A549 (cell line): ENCODE data around the gene SGCA. TPM values are rescaled to one million over a fixed set of nuclear protein-coding genes. Genes with fewer than 3 reads are reported as not detected.
A peak's percentile ranks its signal among the peaks of the same experiment; 100 is the strongest.

Experiments
- ATAC-seq, 2 experiments: fragments of 200-7000 bp in 1 of 2; fragments of >200 bp in 1 of 2; cut with Nextera tagmentation in 1 of 2; cut with Tn5 transposase in 1 of 2; 3 replicates each; pipeline versions ENCODE4 v1.8.0 to v1.9.1; 2018 to 2020; ENCODE audit warnings: mild to moderate bottlenecking in 1 of 2, moderate library complexity in 1 of 2
- CTCF ChIA-PET: fragments of 300-600 bp; sonication (Branson Sonifier 250); formaldehyde crosslinking; extraction: SDS; loops from one replicate; lab custom pipeline; 2021; ENCODE audit warnings: antibody characterized with exemption, inconsistent platforms; lab: Yijun Ruan, JAX
- POLR2A ChIA-PET: fragments of 350-600 bp; formaldehyde crosslinking; extraction: SDS; loops from one replicate; lab custom pipeline; 2021; ENCODE audit warnings: antibody characterized with exemption, inconsistent platforms; lab: Yijun Ruan, JAX
- DNase-seq, 2 experiments: peaks; one replicate each; pipeline versions ENCODE4 v3.0.0 to v3.0.0-alpha.2; 2011 to 2016; ENCODE audit warnings: low read depth in 1 of 2, low spot score in 1 of 2
- FAIRE-seq: peaks from 2 replicates; lab custom pipeline; 2011; peaks lifted over from hg19 to GRCh38; lab: Jason Lieb, UNC
- H3K27ac ChIP-seq, 2 experiments: fragments of >200 bp; sonication (Bioruptor Twin); formaldehyde crosslinking; 3 replicates each; pipeline ENCODE4 v1.5.1; 2016 to 2017
- H3K4me1 ChIP-seq: fragments of >200 bp; sonication (Bioruptor Twin); formaldehyde crosslinking; 3 replicates; pipeline ENCODE4 v1.6.1; 2016
- H3K4me2 ChIP-seq: fragments of >200 bp; sonication (Bioruptor Twin); formaldehyde crosslinking; 3 replicates; pipeline ENCODE4 v1.6.1; 2016
- H3K4me3 ChIP-seq: fragments of >200 bp; sonication (Bioruptor Twin); formaldehyde crosslinking; 3 replicates; pipeline ENCODE4 v1.5.1; 2016
- H3K9me3 ChIP-seq: fragments of >200 bp; sonication (Bioruptor Twin); formaldehyde crosslinking; 3 replicates; pipeline ENCODE4 v1.6.1; 2016
- CBX2 ChIP-seq: fragments of 200-600 bp; sonication (generic); IDR thresholded peaks from 2 replicates; pipeline ENCODE4 v1.6.1; 2016; ENCODE audit warnings: low read depth, mild to moderate bottlenecking, borderline replicate concordance
- CBX8 ChIP-seq: fragments of 200-600 bp; sonication (generic); IDR thresholded peaks from 2 replicates; pipeline ENCODE4 v1.6.1; 2016
- EP300 ChIP-seq, 2 experiments: fragments of >200 bp; sonication (Bioruptor Twin); formaldehyde crosslinking; IDR thresholded peaks; 2 replicates in 1 of 2; 3 replicates in 1 of 2; pipeline ENCODE4 v1.6.1; 2016 to 2017
- FOXS1 ChIP-seq: fragments of 250-450 bp; sonication (Bioruptor Pico); IDR thresholded peaks from 2 replicates; pipeline ENCODE4 v1.5.0; 2020; ENCODE audit warnings: mild to moderate bottlenecking, moderate library complexity
- HMGXB4 ChIP-seq: fragments of 250-450 bp; sonication (Bioruptor Pico); IDR thresholded peaks from 2 replicates; pipeline ENCODE4 v1.5.0; 2021; ENCODE audit warnings: mild to moderate bottlenecking, moderate library complexity, borderline replicate concordance
- HOXB13 ChIP-seq: fragments of 250-450 bp; sonication (Bioruptor Pico); IDR thresholded peaks from 2 replicates; pipeline ENCODE4 v1.5.0; 2020; ENCODE audit warnings: low read depth, mild to moderate bottlenecking, moderate library complexity
- HOXB5 ChIP-seq: fragments of 250-450 bp; sonication (Bioruptor Pico); IDR thresholded peaks from 2 replicates; pipeline ENCODE4 v1.5.0; 2020; ENCODE audit warnings: mild to moderate bottlenecking, moderate library complexity
- JUNB ChIP-seq: fragments of >200 bp; sonication (Bioruptor Twin); formaldehyde crosslinking; IDR thresholded peaks from 2 replicates; pipeline ENCODE4 v1.6.1; 2016
- KDM1A ChIP-seq: fragments of 200-600 bp; sonication (generic); IDR thresholded peaks from 2 replicates; pipeline ENCODE4 v1.6.1; 2016; ENCODE audit warnings: low read depth, mild to moderate bottlenecking
- MYC ChIP-seq: IDR thresholded peaks from 2 replicates; pipeline ENCODE4 v1.6.1; 2012; ENCODE audit warnings: mild to moderate bottlenecking, inconsistent platforms, low read length, improper control_type of control experiment, borderline replicate concordance
- NFE2L2 ChIP-seq: fragments of 150-350 bp; conservative IDR thresholded peaks from 2 replicates; pipeline ENCODE4 v1.6.1; 2014; ENCODE audit warnings: low read length
- NPAS2 ChIP-seq: fragments of 250-450 bp; sonication (Bioruptor Pico); IDR thresholded peaks from 2 replicates; pipeline ENCODE4 v1.8.0; 2022; ENCODE audit warnings: mild to moderate bottlenecking, moderate library complexity, borderline replicate concordance
- NR3C1 ChIP-seq: fragments of >200 bp; sonication (Bioruptor Twin); formaldehyde crosslinking; IDR thresholded peaks from 3 replicates; pipeline ENCODE4 v1.6.1; 2017
- POLR2AphosphoS2 ChIP-seq: conservative IDR thresholded peaks from 2 replicates; pipeline ENCODE4 v1.6.1; 2012; ENCODE audit warnings: low read length, improper control_type of control experiment, inconsistent platforms
- RAD21 ChIP-seq, 2 experiments: fragments of >200 bp in 1 of 2; sonication (Bioruptor Twin) in 1 of 2; formaldehyde crosslinking in 1 of 2; IDR thresholded peaks in 1 of 2; conservative IDR thresholded peaks in 1 of 2; 2 replicates in 1 of 2; 3 replicates in 1 of 2; pipeline ENCODE4 v1.6.1; 2012 to 2018; ENCODE audit warnings: inconsistent platforms in 1 of 2
- RARB ChIP-seq: fragments of 250-450 bp; sonication (Bioruptor Pico); IDR thresholded peaks from 2 replicates; pipeline ENCODE4 v1.8.0; 2021; ENCODE audit warnings: mild to moderate bottlenecking, moderate library complexity
- REST ChIP-seq: fragments of 200-600 bp; sonication (generic); IDR thresholded peaks from 2 replicates; pipeline ENCODE4 v1.6.1; 2016; ENCODE audit warnings: antibody characterized with exemption, mild to moderate bottlenecking, moderate library complexity
- RFX5 ChIP-seq: fragments of 450-650 bp; IDR thresholded peaks from 2 replicates; pipeline ENCODE4 v1.7.1; 2014; ENCODE audit warnings: antibody characterized with exemption, mild to moderate bottlenecking, moderate library complexity
- USF2 ChIP-seq: fragments of 450-650 bp; IDR thresholded peaks from 2 replicates; pipeline ENCODE4 v1.6.1; 2014; ENCODE audit warnings: antibody characterized with exemption
- WGBS: methylation state at CpG from one replicate; pipeline ENCODE4 v1.1.6; 2017; ENCODE audit errors: missing lambda C conversion rate; 5-methylcytosine and 5-hydroxymethylcytosine counted together
- polyA plus RNA-seq, 4 experiments: library from polyadenylated mRNA; depleted of rRNA in 3 of 4; stranded (reverse); fragments of >200 nt; fragmentation: RNase III in 1 of 4; extraction: RNeasy Plus Mini Kit Qiagen cat#74134 plus additional on column Dnase treatment in 1 of 4; gene quantifications; 2 replicates in 3 of 4; 3 replicates in 1 of 4; pipeline ENCODE4 v1.2.3, GENCODE V29; 2011 to 2017
- TF ChIP-seq, protein P1 (sequence below): IDR thresholded peaks from 2 replicates; pipeline ENCODE4 v1.6.1; 2012

The SGCA gene
- polyA plus RNA-seq, 2 of the 4 experiments (the other 2 are of a cell fraction) = 0.44 to 3.4 TPM

GRCh38 chr17:50161023-50161910, 4.5 kb upstream of the SGCA start (continued):
- TF ChIP-seq RAD21 (conservative IDR thresholded peaks at IDR 0.05 in 1 of 2, IDR thresholded peaks at IDR 0.05 in 1 of 2) = peak; percentile 72 to 80
- TF ChIP-seq, all 56 proteins: peak for 12

DNA sequence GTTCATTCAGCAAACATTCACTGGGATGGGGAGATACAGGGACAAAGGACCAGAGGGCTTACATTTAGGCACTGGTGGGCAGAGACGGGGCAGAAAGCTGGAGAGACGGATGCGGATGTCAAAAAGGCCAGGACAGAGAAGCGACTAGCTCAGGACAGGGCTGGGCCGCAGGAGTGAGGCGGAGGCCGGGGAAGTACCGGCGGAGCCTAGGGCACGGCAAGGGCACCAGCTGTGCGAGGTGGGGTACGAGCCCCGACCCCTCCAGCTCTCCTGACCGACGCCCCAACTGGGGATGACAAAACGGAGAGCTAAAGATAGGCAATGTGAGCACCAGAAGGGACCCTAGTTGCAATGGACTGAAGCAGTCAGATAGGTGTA, 3.9 kb upstream of the SGCA start:
- TF ChIP-seq HMGXB4 (CRISPR knock-in tag) = no peak
- TF ChIP-seq NPAS2 (CRISPR knock-in tag) = no peak
- TF ChIP-seq NFE2L2 = no peak
- no peak for TF ChIP-seq POLR2AphosphoS2
- ChIA-PET CTCF (interaction anchor here (0.6 to 2.8 kb wide), 48 partner anchors 8 to 623 kb away, joined by 3 to 163 read pairs (median 5); partner anchors contain the start of genes COL1A1, PPP1R9B and SAMD14), POLR2A (interaction anchor here (1.4 to 1.8 kb wide), 2 partner anchors 10 to 12 kb away, joined by 3 to 21 read pairs; no protein-coding TSS in a partner anchor)
- Histone ChIP-seq H3K4me1 (peaks cover 9% of the 10 kb centered on the region; the same call in 2 of the 3 replicates), H3K9me3 (no peaks in the 10 kb centered on the region), H3K4me2 (peak overlapping the region; percentile 98), H3K27ac (peak overlapping the region in 1 of 2 experiments; percentile 62; a peak in 4 of 6 replicates), H3K4me3 (peak overlapping the region; percentile 74; the same call in 1 of the 3 replicates)
- 46% methylated on average over 16 of the region's 16 CpGs for WGBS
- DNase-seq (no peak), ATAC-seq (peak; percentile 7 to 19; a peak in 4 of 6 replicates), FAIRE-seq (no peak)

DNA sequence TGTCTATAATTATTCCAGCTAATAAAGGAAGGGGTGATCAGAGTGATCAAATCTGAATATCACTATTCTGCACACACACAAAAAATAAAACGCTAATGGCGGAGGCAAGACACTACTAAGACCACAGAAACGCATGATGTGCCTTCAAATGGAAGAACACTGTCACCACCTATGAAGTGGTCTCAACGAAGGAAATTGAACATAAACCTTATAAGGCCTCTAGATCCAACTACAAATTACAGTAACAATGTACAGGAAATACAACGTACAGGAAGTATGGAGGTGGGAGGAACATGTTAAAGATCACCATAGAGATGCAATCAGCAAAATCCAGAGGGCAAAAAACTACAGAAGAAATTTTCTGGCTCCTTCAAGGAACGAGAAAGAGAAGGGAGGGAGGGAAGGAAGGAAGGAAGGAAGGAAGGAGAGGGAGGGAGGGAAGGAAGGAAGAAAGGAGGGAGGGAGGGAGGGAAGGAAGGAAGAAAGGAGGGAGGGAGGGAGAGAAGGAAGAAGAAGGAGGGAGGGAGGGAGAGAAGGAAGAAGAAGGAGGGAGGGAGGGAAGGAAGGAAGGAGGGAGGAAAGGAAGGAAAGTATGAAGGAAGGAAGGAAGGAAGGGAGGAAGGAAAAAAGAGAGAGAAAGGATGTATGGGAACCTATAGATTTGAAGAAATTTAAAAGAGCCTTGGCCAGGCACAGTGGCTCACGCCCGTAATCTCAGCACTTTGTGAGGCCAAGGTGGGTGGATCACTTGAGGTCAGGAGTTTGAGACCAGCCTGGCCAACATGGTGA, 3.1 kb upstream of the SGCA start:
- H3K4me3 ChIP-seq = no peak overlapping the region
- no peaks in the 10 kb centered on the region for H3K9me3 ChIP-seq
- no peak for ATAC-seq
- H3K27ac ChIP-seq = no peak overlapping the region
- ChIA-PET CTCF (interaction anchor here (0.6 to 17.0 kb wide), 41 partner anchors 7 to 622 kb away, joined by 3 to 817 read pairs (median 6); partner anchors contain the start of genes COL1A1, PPP1R9B and SAMD14), POLR2A (interaction anchor here (0.5 kb wide), 1 partner anchor 37 kb away, joined by 3 read pairs; no protein-coding TSS in a partner anchor)
- no peak for TF ChIP-seq EP300 (IDR thresholded peaks at IDR 0.05)
- no peak for TF ChIP-seq KDM1A
- TF ChIP-seq REST = no peak
- no peak for TF ChIP-seq MYC
- no peak for TF ChIP-seq CBX2
- no peak for TF ChIP-seq USF2
- no peak for TF ChIP-seq RFX5
- no peak for TF ChIP-seq JUNB
- no peak for TF ChIP-seq HMGXB4 (CRISPR knock-in tag)
- no peak for TF ChIP-seq NR3C1
- no peak for TF ChIP-seq HOXB13 (CRISPR knock-in tag)
- TF ChIP-seq RARB (CRISPR knock-in tag) = no peak
- no peak for TF ChIP-seq CBX8
- TF ChIP-seq, protein P1, sequence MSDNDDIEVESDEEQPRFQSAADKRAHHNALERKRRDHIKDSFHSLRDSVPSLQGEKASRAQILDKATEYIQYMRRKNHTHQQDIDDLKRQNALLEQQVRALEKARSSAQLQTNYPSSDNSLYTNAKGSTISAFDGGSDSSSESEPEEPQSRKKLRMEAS = no peak
- TF ChIP-seq HOXB5 (CRISPR knock-in tag) = no peak
- TF ChIP-seq FOXS1 (CRISPR knock-in tag) = no peak
- no peak for FAIRE-seq
- H3K4me2 ChIP-seq = no peak overlapping the region
- H3K4me1 ChIP-seq = peaks cover 9% of the 10 kb centered on the region; the same call in 2 of the 3 replicates
- no peak for DNase-seq
- WGBS = 66% methylated on average over 8 of the region's 8 CpGs
